GM21528 (cell line): ENCODE data around the gene MRPL1.
"Not testable (repeated sequence)": the region's sequence is repeated elsewhere in the genome, so short reads cannot be mapped to it uniquely, and the experiment has no call there.

ENCODE experiments used
- ATAC-seq: cut with Tn5 transposase; IDR thresholded peaks from one replicate; pipeline ENCODE4 v1.9.1; 2021; ENCODE audit warnings: mild to moderate bottlenecking, moderate library complexity; ENCODE audit not compliant: unreplicated experiment, low FRiP score

The MRPL1 gene

DNA sequence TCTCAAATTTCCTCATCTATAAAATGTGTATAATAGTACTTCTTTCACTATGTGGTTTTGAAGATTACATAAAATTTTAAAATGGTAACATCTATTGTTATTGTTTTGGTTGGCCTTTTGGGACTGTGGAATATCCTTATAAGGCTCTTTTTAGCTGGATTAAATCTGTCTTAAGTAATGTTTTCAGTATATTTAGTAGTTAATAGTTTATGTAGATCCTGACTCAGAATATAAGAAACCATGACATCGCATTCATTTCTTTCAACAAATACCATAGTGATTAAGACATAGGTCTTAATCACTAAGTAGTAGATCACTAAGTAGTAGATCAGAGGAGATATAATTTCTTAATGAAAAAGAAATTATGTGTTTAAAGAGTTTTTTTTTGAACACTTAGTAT, 48.5 kb downstream of the MRPL1 start:
- no peak for ATAC-seq

DNA sequence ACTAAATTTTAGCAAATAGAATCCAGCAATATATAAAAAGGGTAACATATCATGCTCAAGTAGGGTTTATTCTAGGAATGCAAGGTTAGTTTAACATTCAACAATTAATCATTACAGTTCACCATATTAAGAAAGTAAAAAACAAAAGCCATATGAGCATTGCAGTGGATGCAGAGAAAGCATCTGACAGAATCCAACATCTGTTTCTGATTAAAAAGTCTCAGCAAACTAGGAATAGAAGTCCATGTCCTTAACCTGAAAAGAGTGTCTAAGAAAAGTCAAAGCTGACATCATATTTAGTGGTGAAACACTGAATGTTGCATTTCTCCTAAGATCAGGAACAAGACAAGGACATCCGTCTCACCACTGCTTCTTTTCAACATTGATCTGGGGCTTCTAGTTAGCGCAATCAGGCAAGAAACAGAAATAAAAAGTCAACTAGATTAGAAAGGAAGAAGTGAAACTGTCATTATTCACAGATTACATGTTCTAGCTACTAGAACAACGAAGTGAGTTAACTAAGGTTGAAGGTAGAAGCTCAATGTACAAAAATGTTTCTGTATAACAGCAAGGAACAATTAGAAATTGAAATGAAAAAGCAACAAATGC, 49.3 kb downstream of the MRPL1 start:
- peak; percentile 93 for ATAC-seq

- no peak for ATAC-seq
Observed at GRCh38 chr4:77913348-77913747, 50.7 kb downstream of the MRPL1 start.

DNA sequence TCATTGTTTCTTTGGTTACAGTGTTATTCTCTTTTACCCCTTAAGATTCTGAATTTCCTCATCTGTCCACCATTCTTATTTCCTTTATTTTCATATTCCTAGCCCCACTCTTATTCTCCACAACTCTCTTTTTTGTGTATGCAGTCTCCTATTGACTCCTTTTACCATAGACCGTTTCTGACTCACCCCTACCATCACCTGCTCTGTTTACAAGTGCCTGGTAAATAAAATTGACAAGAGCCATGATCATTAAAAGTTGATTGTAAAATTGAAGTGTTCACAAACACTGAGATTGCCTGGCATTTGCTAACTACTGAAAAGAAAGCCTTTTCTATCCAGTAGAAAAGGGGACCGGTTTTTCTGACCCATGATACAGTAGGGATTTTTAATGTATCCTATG, 54.4 kb downstream of the MRPL1 start:
- ATAC-seq = no peak

GRCh38 chr4:77917601-77918000, 55.0 kb downstream of the MRPL1 start:
- no peak for ATAC-seq

GRCh38 chr4:77920371-77920770, 57.7 kb downstream of the MRPL1 start:
- no peak for ATAC-seq

GRCh38 chr4:77921701-77922100, 59.1 kb downstream of the MRPL1 start:
- no peak for ATAC-seq

DNA sequence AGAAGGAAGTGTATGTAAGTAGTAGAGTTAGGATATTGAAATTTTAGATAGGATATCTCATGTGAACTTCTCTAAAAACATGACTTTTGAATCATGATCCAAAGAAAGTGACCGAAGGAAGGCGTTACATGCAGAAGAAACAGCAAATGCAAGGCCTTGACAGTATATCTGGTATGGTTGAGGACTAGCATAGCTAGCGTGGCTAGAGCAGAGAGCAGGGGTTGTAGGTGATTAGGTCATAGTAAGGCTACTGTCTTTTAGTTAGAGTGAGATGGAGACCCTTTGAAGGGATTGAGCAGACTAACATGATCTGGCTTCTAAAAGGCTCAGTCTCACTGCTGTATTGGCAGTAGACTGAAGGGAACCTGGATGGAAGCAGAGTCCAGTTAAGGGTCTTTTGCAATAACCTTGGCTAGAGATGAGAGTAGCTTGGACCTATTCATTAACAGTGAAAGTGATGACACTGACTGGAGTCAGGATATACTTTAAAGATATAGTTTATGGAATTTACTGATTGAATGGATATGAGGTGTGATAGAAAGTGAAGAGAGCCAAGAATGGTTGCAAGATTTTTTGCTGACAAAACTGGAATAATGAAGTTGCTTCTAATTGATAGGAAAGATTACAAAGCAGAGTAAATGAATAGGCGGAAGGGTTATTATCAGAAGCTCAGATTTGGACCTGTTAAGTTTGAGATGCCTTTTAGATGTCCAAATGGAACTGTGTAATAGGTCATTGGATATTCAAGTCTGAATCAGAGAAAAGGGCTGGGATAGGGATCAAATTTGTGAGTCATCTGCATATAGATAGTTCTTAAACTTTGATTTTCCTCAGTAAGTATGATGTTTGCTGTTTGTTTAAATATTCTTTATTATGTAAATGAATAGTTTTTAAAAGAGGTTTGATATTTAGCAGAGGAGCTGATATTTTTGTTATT, 59.8 kb downstream of the MRPL1 start:
- ATAC-seq = no peak

DNA sequence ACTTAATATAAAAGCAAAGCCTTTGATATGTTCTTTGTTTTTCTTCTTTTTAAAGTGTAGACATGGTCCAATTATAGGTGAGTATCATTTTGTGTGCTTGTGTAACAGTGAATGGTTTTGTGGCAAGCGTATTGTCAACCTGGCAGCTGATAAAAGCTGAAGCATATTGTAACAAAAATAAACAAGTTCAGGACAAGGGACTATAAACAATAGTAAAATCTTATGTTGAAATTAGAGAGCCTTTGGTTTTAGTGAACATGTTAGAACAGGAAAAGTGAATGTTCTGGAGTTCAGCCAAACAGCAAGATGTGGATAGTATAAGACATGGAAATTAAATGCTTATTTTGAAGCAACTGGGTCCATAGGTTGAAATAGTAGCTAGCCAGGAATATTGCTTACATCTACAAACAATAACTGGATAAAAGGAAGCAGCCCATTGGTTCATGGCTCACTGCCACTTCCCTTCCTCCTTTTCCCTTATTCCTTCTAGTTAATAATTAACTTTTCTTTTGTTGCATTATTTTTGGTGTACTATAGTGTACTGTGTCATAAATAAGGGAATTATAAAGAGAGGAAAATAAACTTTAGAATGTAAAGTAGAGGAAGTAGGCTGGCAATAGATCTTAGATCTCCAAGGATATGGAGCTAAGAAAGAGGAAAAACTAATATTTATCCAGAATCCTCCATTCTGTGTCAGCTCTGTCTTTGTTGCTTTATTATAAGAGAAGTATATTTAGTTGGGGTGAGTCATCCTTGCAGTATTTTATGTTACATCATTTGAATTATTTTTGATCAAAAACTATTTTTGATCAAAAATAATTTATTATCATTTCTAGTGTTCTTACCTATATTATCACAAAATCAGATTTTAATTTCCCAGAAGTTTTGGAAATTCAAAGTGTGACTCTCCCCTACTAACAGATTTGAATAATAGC, 65.6 kb downstream of the MRPL1 start:
- no peak for ATAC-seq

GRCh38 chr4:77930154-77930639, 67.6 kb downstream of the MRPL1 start:
- ATAC-seq = no peak

GRCh38 chr4:77930876-77931275, 68.2 kb downstream of the MRPL1 start:
- no peak for ATAC-seq

GRCh38 chr4:77931452-77932135, 69.0 kb downstream of the MRPL1 start:
- ATAC-seq = no peak

- ATAC-seq = no peak
Observed at GRCh38 chr4:77938560-77938959, 75.9 kb downstream of the MRPL1 start.

DNA sequence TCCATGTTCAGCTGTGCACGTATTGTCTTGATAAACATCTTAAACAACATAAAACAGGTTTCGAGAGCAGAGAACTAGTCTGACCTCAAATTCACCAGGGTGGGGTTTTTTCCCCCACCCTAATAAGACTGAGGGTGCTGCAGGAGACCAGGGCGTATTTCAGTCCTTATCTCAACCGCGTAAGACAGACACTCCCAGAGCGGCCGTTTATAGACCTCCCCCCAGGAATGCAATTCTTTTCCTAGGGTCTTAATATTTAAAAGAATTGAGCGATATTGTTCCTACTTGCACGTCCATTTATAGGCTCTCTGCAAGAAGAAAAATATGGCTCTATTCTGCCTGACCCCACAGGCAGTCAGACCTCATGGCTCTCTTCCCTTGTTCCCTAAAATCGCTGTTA, 83.3 kb downstream of the MRPL1 start:
- not testable (repeated sequence) for ATAC-seq

DNA sequence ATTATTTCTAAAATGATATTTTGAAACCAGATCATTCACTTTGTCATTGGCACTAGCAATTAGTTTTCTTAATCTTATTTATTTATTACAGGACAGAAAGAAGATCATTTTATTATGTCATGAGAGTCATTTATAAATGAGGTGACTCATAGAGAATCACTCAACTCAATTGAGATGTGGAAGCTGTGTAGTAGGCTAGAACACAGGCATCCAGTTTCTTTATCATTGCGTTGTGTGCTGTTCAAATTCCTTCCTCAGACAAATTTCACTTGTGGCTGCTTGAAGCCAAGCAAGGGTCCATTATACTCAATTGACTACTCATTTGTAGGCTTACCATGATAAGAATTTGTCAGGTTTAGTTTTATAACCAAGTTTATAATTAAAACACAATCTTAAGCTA, 87.6 kb downstream of the MRPL1 start:
- ATAC-seq = no peak

GRCh38 chr4:77952457-77952856, 89.8 kb downstream of the MRPL1 start:
- no peak for ATAC-seq

DNA sequence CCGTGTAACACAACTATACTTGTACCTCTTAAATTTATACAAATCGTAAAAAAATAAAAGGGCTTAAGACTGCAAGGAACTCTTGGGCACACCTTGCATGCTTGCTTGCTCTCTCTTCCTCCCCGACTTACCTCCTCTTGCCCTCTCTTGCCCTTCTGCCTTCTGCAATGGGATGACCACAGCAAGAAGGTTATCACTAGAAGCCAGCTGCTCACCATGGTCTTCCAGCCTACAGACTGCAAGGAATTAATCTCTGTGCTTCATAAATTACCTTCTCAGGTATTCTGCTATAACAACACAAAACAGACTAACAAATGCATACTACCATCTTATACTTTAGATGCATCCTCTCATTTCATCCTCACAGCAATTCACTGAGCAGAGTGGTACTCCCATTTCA, 92.1 kb downstream of the MRPL1 start:
- ATAC-seq = no peak

GRCh38 chr4:77956917-77957316, 94.3 kb downstream of the MRPL1 start:
- no peak for ATAC-seq

- ATAC-seq = no peak
Observed at GRCh38 chr4:77958897-77959296, 96.3 kb downstream of the MRPL1 start.
